GM12878 (cell line): ENCODE measurements around the gene HAVCR1. TPM values are rescaled to one million over a fixed set of nuclear protein-coding genes. Genes with fewer than 3 reads are reported as not detected.
A peak's percentile ranks its signal among the peaks of the same experiment; 100 is the strongest.

Experiments used
- ATAC-seq: fragments of 200-7000 bp; cut with Tn5 transposase; 3 replicates; pipeline ENCODE4 v1.9.1; 2020; ENCODE audit warnings: mild to moderate bottlenecking, moderate library complexity
- BruUV-seq: library from RNA; stranded (reverse); fragments of 400-500 nt; replicated peaks from 2 replicates; lab custom pipeline; 2021; lab: Mats Ljungman, UMichigan
- CTCF ChIA-PET: fragments of 300-600 bp; sonication (Branson Sonifier 250); formaldehyde crosslinking; extraction: SDS; loops from one replicate; lab custom pipeline; 2021; ENCODE audit warnings: inconsistent platforms; lab: Yijun Ruan, JAX
- POLR2A ChIA-PET: fragments of 350-600 bp; formaldehyde crosslinking; extraction: SDS; loops from one replicate; lab custom pipeline; 2021; ENCODE audit warnings: inconsistent platforms; lab: Charles Lee
- RAD21 ChIA-PET: fragments of 300-600 bp; sonication (Branson Sonifier 250); formaldehyde crosslinking; loops from one replicate; lab custom pipeline; 2023; ENCODE audit warnings: antibody characterized with exemption; ENCODE audit not compliant: unreplicated experiment; lab: Charles Lee
- SMC1A ChIA-PET: fragments of 300-600 bp; sonication (Branson Sonifier 250); formaldehyde crosslinking; loops from one replicate; lab custom pipeline; 2023; ENCODE audit not compliant: unreplicated experiment, uncharacterized antibody; lab: Charles Lee
- DNase-seq: peaks from one replicate; pipeline ENCODE4 v3.0.0-alpha.2; 2011; ENCODE audit warnings: low read depth, low spot score
- FAIRE-seq: peaks from 3 replicates; lab custom pipeline; 2011; peaks lifted over from hg19 to GRCh38; lab: Jason Lieb, UNC
- H2AFZ ChIP-seq: 2 replicates; pipeline ENCODE4 v1.6.0; 2011; ENCODE audit warnings: low read depth, low read length, control low read depth; ENCODE audit not compliant: control insufficient read depth
- H3K27ac ChIP-seq: 2 replicates; pipeline ENCODE4 v1.5.1; 2011; ENCODE audit warnings: control low read depth; ENCODE audit not compliant: control insufficient read depth, insufficient read depth
- H3K27me3 ChIP-seq, 2 experiments: replicated peaks in 1 of 2; 2 replicates each; pipeline versions ENCODE4 v1.6.0 to v1.6.1; 2011; ENCODE audit warnings: low read length in 1 of 2; ENCODE audit not compliant: control insufficient read depth in 2 of 2, insufficient read depth in 2 of 2
- H3K36me3 ChIP-seq, 2 experiments: 2 replicates each; pipeline ENCODE4 v1.5.1; 2011; ENCODE audit warnings: low read length in 1 of 2; ENCODE audit not compliant: control insufficient read depth in 2 of 2, insufficient read depth in 2 of 2
- H3K4me1 ChIP-seq: 2 replicates; pipeline ENCODE4 v1.6.1; 2011; ENCODE audit warnings: mild to moderate bottlenecking, low read length, moderate library complexity, mixed read lengths; ENCODE audit not compliant: control insufficient read depth, insufficient read depth
- H3K4me2 ChIP-seq: 2 replicates; pipeline ENCODE4 v1.6.0; 2011; ENCODE audit warnings: control low read depth; ENCODE audit not compliant: control insufficient read depth, insufficient read depth
- H3K4me3 ChIP-seq: fragments of 200-600 bp; sonication (generic); 2 replicates; pipeline ENCODE4 v1.5.1; 2016
- H3K79me2 ChIP-seq: 2 replicates; pipeline ENCODE4 v1.6.0; 2011; ENCODE audit warnings: low read length; ENCODE audit not compliant: control insufficient read depth, insufficient read depth
- H3K9ac ChIP-seq: 2 replicates; pipeline ENCODE4 v1.8.0; 2011; ENCODE audit warnings: low read length, control low read depth, mixed read lengths; ENCODE audit not compliant: control insufficient read depth, insufficient read depth
- H3K9me3 ChIP-seq: replicated peaks from 3 replicates; pipeline ENCODE4 v1.5.1; 2011; ENCODE audit warnings: mild to moderate bottlenecking, low read length; ENCODE audit not compliant: control insufficient read depth, insufficient read depth
- H4K20me1 ChIP-seq: 2 replicates; pipeline ENCODE4 v1.6.0; 2011; ENCODE audit not compliant: control insufficient read depth, insufficient read depth
- RAD51 ChIP-seq: fragments of 450-650 bp; IDR thresholded peaks from 2 replicates; pipeline ENCODE4 v1.6.1; 2016; ENCODE audit warnings: moderate library complexity, mild to moderate bottlenecking, inconsistent platforms
- WGBS: methylation state at CpG from one replicate; pipeline ENCODE4 v1.1.6; 2016; ENCODE audit warnings: low lambda C conversion rate; ENCODE audit not compliant: insufficient replicate concordance, insufficient coverage; ENCODE audit errors: missing lambda C conversion rate; 5-methylcytosine and 5-hydroxymethylcytosine counted together
- in situ Hi-C: fragments of 300-500 bp; cut with MboI; formaldehyde crosslinking; loops from 9 replicates; pipeline ENCODE4 v1.14.3; 2018; ENCODE audit warnings: mixed read lengths
- intact Hi-C: fragments of 100-400 bp; cut with micrococcal nuclease; formaldehyde crosslinking; loops from one replicate; pipeline ENCODE4 v1.14.2; 2022; ENCODE audit not compliant: unreplicated experiment
- polyA plus RNA-seq, 11 experiments: library from polyadenylated mRNA; depleted of rRNA in 4 of 11; unstranded in 6 of 11; stranded (reverse) in 5 of 11; fragments of >200 nt; fragmentation: Nextera tagmentation in 4 of 11; fragmentation: Illumina TruSeq in 1 of 11; extraction: Ambion mirVana in 4 of 11; extraction: Trizol in 1 of 11; gene quantifications; 1 replicate in 1 of 11; 2 replicates in 10 of 11; pipeline versions ENCODE4 v1.2.1 to v1.2.3, GENCODE V29; 2011 to 2016; ENCODE audit warnings: inconsistent platforms in 2 of 11, missing spikeins in 2 of 11, low read depth in 1 of 11
- total RNA-seq, 4 experiments: library from RNA; depleted of rRNA in 3 of 4; stranded (reverse); fragments of >200 nt in 3 of 4; fragmentation: Illumina TruSeq in 1 of 4; extraction: Trizol in 1 of 4; gene quantifications; 2 replicates each; pipeline versions ENCODE4 v1.2.1 to v1.2.3, GENCODE V29; 2013 to 2021
- TF ChIP-seq, protein P1 (sequence below): IDR thresholded peaks from 2 replicates; pipeline ENCODE4 v1.6.1; 2011; ENCODE audit warnings: borderline replicate concordance, low read depth, mild to moderate bottlenecking, moderate library complexity, mixed read lengths, low read length; ENCODE audit not compliant: insufficient read depth; ENCODE audit errors: extremely low read length
- TF ChIP-seq, protein P2 (sequence below): IDR thresholded peaks from 2 replicates; pipeline ENCODE4 v1.6.1; 2012; ENCODE audit warnings: improper control_type of control experiment, low read depth, low read length; ENCODE audit not compliant: insufficient replicate concordance

Gene HAVCR1
- total and polyA plus RNA-seq, 10 of the 15 experiments (the other 5 are each of a cell fraction or from before 2014, with no cell fraction given), result 0.08 to 0.45 TPM; not detected in 8

DNA sequence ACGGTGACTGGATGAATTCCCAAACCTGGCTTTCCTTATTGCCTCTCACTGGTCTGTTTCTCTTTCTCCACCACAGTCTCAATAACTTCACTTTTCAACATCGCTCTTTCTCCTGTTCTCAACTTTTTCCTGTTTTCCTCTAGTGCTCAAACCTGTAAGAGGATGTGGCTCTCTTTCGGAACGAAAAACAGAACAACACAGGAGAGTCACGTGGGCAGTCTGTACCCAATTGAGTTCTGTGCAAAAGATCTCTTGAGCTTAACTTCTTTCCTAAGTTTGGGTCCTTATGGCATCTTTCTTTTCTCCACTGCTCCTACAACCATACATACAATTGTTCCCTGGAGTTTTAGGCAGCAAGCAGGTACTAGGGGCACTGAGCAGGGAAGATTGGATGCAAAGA lies 8.9 kb downstream of the HAVCR1 start:
- no TSS peak for BruUV-seq
- FAIRE-seq, result no peak
- no peaks in the 10 kb centered on the region for H3K36me3 ChIP-seq
- SMC1A ChIA-PET, result interaction anchor here (1.2 kb wide), 1 partner anchor 25 kb away, joined by 5 read pairs; no protein-coding TSS in a partner anchor
- H3K4me1 ChIP-seq, result no peaks in the 10 kb centered on the region
- intact Hi-C loops, result no loop called here
- no peaks in the 10 kb centered on the region for H3K79me2 ChIP-seq
- ATAC-seq, result 0 out of 3 replicates have a peak, but pooled peaks have one; percentile 30
- H3K9ac ChIP-seq, result no peak overlapping the region
- no peak for DNase-seq
- H3K27me3 ChIP-seq, result no peaks in the 10 kb centered on the region; a peak in 1 of 4 replicates
- H4K20me1 ChIP-seq, result no peaks in the 10 kb centered on the region
- no peak overlapping the region for H3K4me2 ChIP-seq
- POLR2A ChIA-PET, result no interaction called here
- H3K4me3 ChIP-seq, result no peak overlapping the region
- H2AFZ ChIP-seq, result 0 out of 2 replicates have a peak overlapping the region, but pooled peaks have one; percentile 30
- CTCF ChIA-PET, result interaction anchor here (1.0 kb wide), 1 partner anchor 82 kb away, joined by 3 read pairs; no protein-coding TSS in a partner anchor
- no peaks in the 10 kb centered on the region for H3K9me3 ChIP-seq
- TF ChIP-seq RAD51, result peak; percentile 45; the same call in 1 of the 2 replicates
- TF ChIP-seq, protein P1, sequence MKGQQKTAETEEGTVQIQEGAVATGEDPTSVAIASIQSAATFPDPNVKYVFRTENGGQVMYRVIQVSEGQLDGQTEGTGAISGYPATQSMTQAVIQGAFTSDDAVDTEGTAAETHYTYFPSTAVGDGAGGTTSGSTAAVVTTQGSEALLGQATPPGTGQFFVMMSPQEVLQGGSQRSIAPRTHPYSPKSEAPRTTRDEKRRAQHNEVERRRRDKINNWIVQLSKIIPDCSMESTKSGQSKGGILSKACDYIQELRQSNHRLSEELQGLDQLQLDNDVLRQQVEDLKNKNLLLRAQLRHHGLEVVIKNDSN, result peak; percentile 61
- TF ChIP-seq, protein P2, sequence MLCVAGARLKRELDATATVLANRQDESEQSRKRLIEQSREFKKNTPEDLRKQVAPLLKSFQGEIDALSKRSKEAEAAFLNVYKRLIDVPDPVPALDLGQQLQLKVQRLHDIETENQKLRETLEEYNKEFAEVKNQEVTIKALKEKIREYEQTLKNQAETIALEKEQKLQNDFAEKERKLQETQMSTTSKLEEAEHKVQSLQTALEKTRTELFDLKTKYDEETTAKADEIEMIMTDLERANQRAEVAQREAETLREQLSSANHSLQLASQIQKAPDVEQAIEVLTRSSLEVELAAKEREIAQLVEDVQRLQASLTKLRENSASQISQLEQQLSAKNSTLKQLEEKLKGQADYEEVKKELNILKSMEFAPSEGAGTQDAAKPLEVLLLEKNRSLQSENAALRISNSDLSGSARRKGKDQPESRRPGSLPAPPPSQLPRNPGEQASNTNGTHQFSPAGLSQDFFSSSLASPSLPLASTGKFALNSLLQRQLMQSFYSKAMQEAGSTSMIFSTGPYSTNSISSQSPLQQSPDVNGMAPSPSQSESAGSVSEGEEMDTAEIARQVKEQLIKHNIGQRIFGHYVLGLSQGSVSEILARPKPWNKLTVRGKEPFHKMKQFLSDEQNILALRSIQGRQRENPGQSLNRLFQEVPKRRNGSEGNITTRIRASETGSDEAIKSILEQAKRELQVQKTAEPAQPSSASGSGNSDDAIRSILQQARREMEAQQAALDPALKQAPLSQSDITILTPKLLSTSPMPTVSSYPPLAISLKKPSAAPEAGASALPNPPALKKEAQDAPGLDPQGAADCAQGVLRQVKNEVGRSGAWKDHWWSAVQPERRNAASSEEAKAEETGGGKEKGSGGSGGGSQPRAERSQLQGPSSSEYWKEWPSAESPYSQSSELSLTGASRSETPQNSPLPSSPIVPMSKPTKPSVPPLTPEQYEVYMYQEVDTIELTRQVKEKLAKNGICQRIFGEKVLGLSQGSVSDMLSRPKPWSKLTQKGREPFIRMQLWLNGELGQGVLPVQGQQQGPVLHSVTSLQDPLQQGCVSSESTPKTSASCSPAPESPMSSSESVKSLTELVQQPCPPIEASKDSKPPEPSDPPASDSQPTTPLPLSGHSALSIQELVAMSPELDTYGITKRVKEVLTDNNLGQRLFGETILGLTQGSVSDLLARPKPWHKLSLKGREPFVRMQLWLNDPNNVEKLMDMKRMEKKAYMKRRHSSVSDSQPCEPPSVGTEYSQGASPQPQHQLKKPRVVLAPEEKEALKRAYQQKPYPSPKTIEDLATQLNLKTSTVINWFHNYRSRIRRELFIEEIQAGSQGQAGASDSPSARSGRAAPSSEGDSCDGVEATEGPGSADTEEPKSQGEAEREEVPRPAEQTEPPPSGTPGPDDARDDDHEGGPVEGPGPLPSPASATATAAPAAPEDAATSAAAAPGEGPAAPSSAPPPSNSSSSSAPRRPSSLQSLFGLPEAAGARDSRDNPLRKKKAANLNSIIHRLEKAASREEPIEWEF, result no peak
- in situ Hi-C loops, result no loop called here
- H3K27ac ChIP-seq, result no peak overlapping the region
- 18% methylated on average over 5 of the region's 5 CpGs for WGBS
- RAD21 ChIA-PET, result no interaction called here
